GM20000 (cell line): Measurements from ENCODE around the gene PPP1R14C.

Experiments
- DNase-seq: peaks from one replicate; pipeline ENCODE4 v3.0.0; 2012; ENCODE audit warnings: low spot score
- CTCF ChIP-seq: IDR thresholded peaks from 2 replicates; pipeline ENCODE4 v1.5.1; 2012; ENCODE audit warnings: mild to moderate bottlenecking, control low read depth; ENCODE audit errors: extremely low read depth, missing control alignments

Gene PPP1R14C

GRCh38 chr6:150263765-150264404 lies 121.0 kb downstream of the PPP1R14C start:
- TF ChIP-seq CTCF, result no peak

GRCh38 chr6:150266309-150266708 lies 123.5 kb downstream of the PPP1R14C start:
- no peak for DNase-seq
- no peak for TF ChIP-seq CTCF

More at GRCh38 chr6:150263765-150264404, 121.0 kb downstream of the PPP1R14C start:
- no peak for DNase-seq

- TF ChIP-seq CTCF, result no peak
- no peak for DNase-seq
These were observed 124.3 kb downstream of the PPP1R14C start for GRCh38 chr6:150266963-150267685.

GRCh38 chr6:150267686-150268561 lies 125.1 kb downstream of the PPP1R14C start:
- DNase-seq, result no peak

GRCh38 chr6:150269130-150269856 lies 126.4 kb downstream of the PPP1R14C start:
- no peak for DNase-seq
- no peak for TF ChIP-seq CTCF

More at GRCh38 chr6:150267686-150268561, 125.1 kb downstream of the PPP1R14C start:
- no peak for TF ChIP-seq CTCF

- DNase-seq, result no peak
These were observed 127.0 kb downstream of the PPP1R14C start for GRCh38 chr6:150269857-150270223.

More at GRCh38 chr6:150269857-150270223, 127.0 kb downstream of the PPP1R14C start:
- no peak for TF ChIP-seq CTCF
